H9 (cell line): ENCODE results near the gene TSACC. TPM values are rescaled to one million over a fixed set of nuclear protein-coding genes. Genes with fewer than 3 reads are reported as not detected.

Source experiments
- DNase-seq: peaks from one replicate; pipeline ENCODE4 v3.0.0-alpha.2; 2017
- H2AFZ ChIP-seq: one replicate; pipeline ENCODE4 v1.6.1; 2013; ENCODE audit warnings: mild to moderate bottlenecking, low read length, control low read depth, moderate library complexity
- H2AK5ac ChIP-seq: 2 replicates; pipeline ENCODE4 v1.6.1; 2013; ENCODE audit warnings: low read length, control low read depth, mixed read lengths; ENCODE audit not compliant: insufficient read length
- H2BK120ac ChIP-seq: one replicate; pipeline ENCODE4 v1.6.1; 2013; ENCODE audit warnings: low read depth, mild to moderate bottlenecking, low read length, control low read depth, inconsistent platforms; ENCODE audit not compliant: poor library complexity, severe bottlenecking
- H2BK12ac ChIP-seq: 2 replicates; pipeline ENCODE4 v1.6.1; 2013; ENCODE audit warnings: low read length, control low read depth, mixed read lengths, low read depth; ENCODE audit not compliant: insufficient read length
- H2BK15ac ChIP-seq: 2 replicates; pipeline ENCODE4 v1.6.1; 2013; ENCODE audit warnings: low read depth, low read length, control low read depth
- H2BK20ac ChIP-seq: one replicate; pipeline ENCODE4 v1.6.1; 2013; ENCODE audit warnings: low read depth, mild to moderate bottlenecking, low read length, control low read depth, inconsistent platforms; ENCODE audit not compliant: poor library complexity, severe bottlenecking
- H2BK5ac ChIP-seq: 2 replicates; pipeline ENCODE4 v1.6.1; 2013; ENCODE audit warnings: low read length, control low read depth, mixed read lengths; ENCODE audit not compliant: insufficient read length
- H3K14ac ChIP-seq: 2 replicates; pipeline ENCODE4 v1.6.1; 2013; ENCODE audit warnings: low read length, control low read depth; ENCODE audit not compliant: insufficient read depth
- H3K18ac ChIP-seq: 2 replicates; pipeline ENCODE4 v1.6.1; 2013; ENCODE audit warnings: low read depth, mild to moderate bottlenecking, mixed read lengths, low read length, control low read depth; ENCODE audit not compliant: insufficient read length
- H3K23ac ChIP-seq: 2 replicates; pipeline ENCODE4 v1.6.1; 2013; ENCODE audit warnings: low read length, control low read depth, mixed read lengths, low read depth; ENCODE audit not compliant: insufficient read length
- H3K23me2 ChIP-seq: 2 replicates; pipeline ENCODE4 v1.6.1; 2013; ENCODE audit warnings: low read depth, mild to moderate bottlenecking, mixed read lengths, low read length, control low read depth; ENCODE audit not compliant: insufficient read length, poor library complexity, severe bottlenecking
- H3K27ac ChIP-seq: 2 replicates; pipeline ENCODE4 v1.5.1; 2013; ENCODE audit warnings: low read length, control low read depth, mixed read lengths, low read depth; ENCODE audit not compliant: insufficient read length
- H3K27me3 ChIP-seq: 2 replicates; pipeline ENCODE4 v1.6.1; 2013; ENCODE audit warnings: low read length, control low read depth, inconsistent platforms; ENCODE audit not compliant: insufficient read depth
- H3K4ac ChIP-seq: 2 replicates; pipeline ENCODE4 v1.6.1; 2013; ENCODE audit warnings: low read depth, mild to moderate bottlenecking, control low read depth, inconsistent platforms, low read length, moderate library complexity
- H3K4me1 ChIP-seq: 2 replicates; pipeline ENCODE4 v1.6.1; 2013; ENCODE audit warnings: low read length, control low read depth, inconsistent platforms; ENCODE audit not compliant: insufficient read depth
- H3K4me2 ChIP-seq: 2 replicates; pipeline ENCODE4 v1.6.1; 2013; ENCODE audit warnings: low read length, control low read depth, mixed read lengths; ENCODE audit not compliant: insufficient read length, insufficient read depth
- H3K56ac ChIP-seq: 2 replicates; pipeline ENCODE4 v1.6.1; 2013; ENCODE audit warnings: low read depth, mild to moderate bottlenecking, mixed read lengths, low read length, control low read depth; ENCODE audit not compliant: insufficient read length
- H3K79me1 ChIP-seq: 2 replicates; pipeline ENCODE4 v1.6.1; 2013; ENCODE audit warnings: low read depth, mild to moderate bottlenecking, moderate library complexity, low read length, control low read depth, inconsistent platforms; ENCODE audit not compliant: insufficient read depth, poor library complexity, severe bottlenecking
- H3K79me2 ChIP-seq: 2 replicates; pipeline ENCODE4 v1.6.1; 2013; ENCODE audit warnings: low read length, control low read depth, inconsistent platforms; ENCODE audit not compliant: insufficient read depth
- H3K9ac ChIP-seq: 2 replicates; pipeline ENCODE4 v1.6.1; 2013; ENCODE audit warnings: low read length, control low read depth, mixed read lengths; ENCODE audit not compliant: insufficient read length; ENCODE audit errors: extremely low read depth
- H3K9me3 ChIP-seq: one replicate; pipeline ENCODE4 v1.6.1; 2013; ENCODE audit warnings: low read depth, low read length, inconsistent platforms; ENCODE audit not compliant: control insufficient read depth
- H3T11ph ChIP-seq: one replicate; pipeline ENCODE4 v1.6.1; 2013; ENCODE audit warnings: mild to moderate bottlenecking, low read length, control low read depth, inconsistent platforms
- H4K20me1 ChIP-seq: one replicate; pipeline ENCODE4 v1.6.1; 2013; ENCODE audit not compliant: control insufficient read depth, insufficient read length, insufficient read depth
- H4K5ac ChIP-seq: 2 replicates; pipeline ENCODE4 v1.6.1; 2013; ENCODE audit warnings: low read depth, mild to moderate bottlenecking, mixed read lengths, low read length, control low read depth; ENCODE audit not compliant: insufficient read length
- H4K8ac ChIP-seq: replicated peaks from 2 replicates; pipeline ENCODE4 v1.6.1; 2013; ENCODE audit warnings: low read length, control low read depth, mixed read lengths, low read depth; ENCODE audit not compliant: insufficient read length
- H4K91ac ChIP-seq: 2 replicates; pipeline ENCODE4 v1.6.1; 2013; ENCODE audit warnings: low read depth, mild to moderate bottlenecking, moderate library complexity, mixed read lengths, low read length, control low read depth; ENCODE audit not compliant: insufficient read length
- H3K27ac Mint-ChIP-seq, 3 experiments: 2 replicates in 2 of 3; 3 replicates in 1 of 3; pipeline ENCODE4 v1.8.0; 2020 to 2021; ENCODE audit warnings: mixed read lengths in 3 of 3, mild to moderate bottlenecking in 1 of 3, moderate library complexity in 1 of 3
- H3K27me3 Mint-ChIP-seq: 2 replicates; pipeline ENCODE4 v1.8.0; 2021; ENCODE audit warnings: low read depth, mild to moderate bottlenecking, moderate library complexity, mixed read lengths
- H3K36me3 Mint-ChIP-seq, 3 experiments: 2 replicates in 2 of 3; 3 replicates in 1 of 3; pipeline ENCODE4 v1.8.0; 2020 to 2021; ENCODE audit warnings: low read depth in 3 of 3, mixed read lengths in 3 of 3; ENCODE audit not compliant: insufficient read depth in 1 of 3
- H3K4me1 Mint-ChIP-seq, 2 experiments: 2 replicates each; pipeline ENCODE4 v1.8.0; 2020; ENCODE audit warnings: mixed read lengths in 2 of 2
- H3K4me3 Mint-ChIP-seq, 2 experiments: 2 replicates in 1 of 2; 3 replicates in 1 of 2; pipeline ENCODE4 v1.8.0; 2020 to 2021; ENCODE audit warnings: mild to moderate bottlenecking in 2 of 2, mixed read lengths in 2 of 2, moderate library complexity in 1 of 2
- H3K9me3 Mint-ChIP-seq, 2 experiments: 2 replicates in 1 of 2; 3 replicates in 1 of 2; pipeline ENCODE4 v1.8.0; 2020; ENCODE audit warnings: mild to moderate bottlenecking in 2 of 2, mixed read lengths in 2 of 2, moderate library complexity in 1 of 2
- CTCF ChIP-seq: fragments of 200-600 bp; sonication (generic); conservative IDR thresholded peaks from 3 replicates; pipeline ENCODE4 v1.8.0; 2021; ENCODE audit warnings: antibody characterized with exemption, mild to moderate bottlenecking
- WGBS: extraction: QIAGEN DNeasy Blood & Tissue Kit; methylation state at CpG from one replicate; pipeline ENCODE4 v1.1.7; 2013; ENCODE audit warnings: missing lambda C conversion rate, low lambda C conversion rate, mixed read lengths; ENCODE audit not compliant: insufficient read length; ENCODE audit errors: extremely low coverage; 5-methylcytosine and 5-hydroxymethylcytosine counted together
- total RNA-seq: library from RNA; stranded (reverse); gene quantifications from 2 replicates; pipeline ENCODE4 v1.2.1, GENCODE V29; 2021

TSACC gene
- total RNA-seq, 1 experiment from 2014 or later, result 2.3 TPM

DNA sequence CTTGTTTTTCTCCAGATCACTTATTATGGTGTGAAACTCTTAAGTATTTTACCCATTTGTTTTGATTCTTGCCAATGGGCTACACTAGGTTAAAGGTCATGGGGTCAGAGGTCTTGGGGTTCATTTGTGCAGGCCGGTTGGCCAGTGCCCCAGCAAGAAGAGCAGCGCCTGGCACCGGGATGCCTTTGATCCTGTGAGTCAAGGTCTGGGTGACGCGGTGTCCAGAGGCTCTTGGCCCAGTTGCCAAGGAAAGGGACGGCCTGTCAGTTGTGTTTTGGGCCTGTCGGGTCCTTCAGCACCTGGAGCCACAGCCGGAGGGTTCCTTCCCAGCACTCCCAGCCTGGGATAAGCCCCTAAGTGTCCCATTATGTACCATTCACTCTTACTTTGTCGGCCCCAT lies 55.8 kb downstream of the TSACC start:
- H2BK20ac ChIP-seq, result no peak overlapping the region
- Mint-ChIP-seq H3K27me3 (peaks cover 26% of the 10 kb centered on the region), H3K36me3 (peaks cover 0 to 7% (median 0%) of the 10 kb centered on the region in 3 experiments; a peak in 5 of 7 replicates), H3K9me3 (peaks cover 3 to 4% of the 10 kb centered on the region in 2 experiments; a peak in 4 of 5 replicates), H3K4me1 (peaks cover 43 to 58% of the 10 kb centered on the region in 2 experiments), H3K4me3 (no peak overlapping the region), H3K27ac (no peak overlapping the region)
- H3K27ac ChIP-seq, result no peak overlapping the region
- no peak overlapping the region for H2AFZ ChIP-seq
- no peak overlapping the region for H4K8ac ChIP-seq
- H4K91ac ChIP-seq, result no peak overlapping the region
- no peak overlapping the region for H2BK12ac ChIP-seq
- H3K4me1 ChIP-seq, result peaks cover 5% of the 10 kb centered on the region; the same call in 1 of the 2 replicates
- no peak overlapping the region for H3K23ac ChIP-seq
- no peak overlapping the region for H4K5ac ChIP-seq
- peaks cover 3% of the 10 kb centered on the region; the same call in 1 of the 2 replicates for H3K27me3 ChIP-seq
- H3T11ph ChIP-seq, result no peak overlapping the region
- TF ChIP-seq CTCF, result no peak
- no peak overlapping the region for H3K9ac ChIP-seq
- no peak overlapping the region for H2AK5ac ChIP-seq
- H3K18ac ChIP-seq, result no peak overlapping the region
- H3K9me3 ChIP-seq, result no peaks in the 10 kb centered on the region
- H3K4me2 ChIP-seq, result no peak overlapping the region
- H3K79me2 ChIP-seq, result no peaks in the 10 kb centered on the region
- H2BK120ac ChIP-seq, result no peak overlapping the region
- H3K56ac ChIP-seq, result no peak overlapping the region
- no peak for DNase-seq
- H3K4ac ChIP-seq, result no peak overlapping the region
- no peaks in the 10 kb centered on the region for H3K79me1 ChIP-seq
- H3K23me2 ChIP-seq, result no peaks in the 10 kb centered on the region
- no peak overlapping the region for H2BK5ac ChIP-seq
- H4K20me1 ChIP-seq, result no peaks in the 10 kb centered on the region
- H2BK15ac ChIP-seq, result no peak overlapping the region
- H3K14ac ChIP-seq, result no peak overlapping the region
- WGBS, result no CpG with 5 or more reads among the region's 9 CpGs
